Tibial nerve (tissue), 4 donors: ENCODE data around the gene CDH4.

Source experiments
- CTCF ChIP-seq, 5 experiments: fragments of 200-600 bp in 3 of 5; fragments of 450-650 bp in 2 of 5; sonication (generic) in 3 of 5; IDR thresholded peaks; one replicate each; pipeline ENCODE4 v1.5.1; 2016 to 2019; ENCODE audit warnings: antibody characterized with exemption in 5 of 5, mild to moderate bottlenecking in 3 of 5, moderate library complexity in 2 of 5
- EP300 ChIP-seq, 2 donors: sonication (generic); formaldehyde crosslinking; IDR thresholded peaks; one replicate each; pipeline ENCODE4 v1.6.1; 2017; ENCODE audit warnings: antibody characterized with exemption in 2 of 2, mild to moderate bottlenecking in 1 of 2
- POLR2A ChIP-seq, 2 donors: fragments of 450-650 bp; IDR thresholded peaks; one replicate each; pipeline ENCODE4 v1.6.1; 2017; ENCODE audit warnings: antibody characterized with exemption in 2 of 2, mild to moderate bottlenecking in 2 of 2, moderate library complexity in 2 of 2

GRCh38 chr20:61300709-61301108, 48.6 kb downstream of the CDH4 start:
- no peak for TF ChIP-seq CTCF (IDR thresholded peaks at IDR 0.05)
- TF ChIP-seq EP300 (IDR thresholded peaks at IDR 0.05) = no peak
- no peak for TF ChIP-seq POLR2A (IDR thresholded peaks at IDR 0.05)
